DMS114 treated with DMSO at 0.1 percent for 48 hours (cell line): ENCODE results near the gene ITPR1.

Experiments used
- DNase-seq: peaks from one replicate; lab custom pipeline; 2025; ENCODE audit not compliant: unreplicated experiment; lab: John Stamatoyannopoulos, UW

The ITPR1 gene

GRCh38 chr3:4564928-4565586 is 71.9 kb downstream of the ITPR1 start:
- no peak for DNase-seq

GRCh38 chr3:4565809-4566501 is 72.8 kb downstream of the ITPR1 start:
- no peak for DNase-seq

GRCh38 chr3:4568841-4569240 is 75.7 kb downstream of the ITPR1 start:
- DNase-seq = no peak

GRCh38 chr3:4570840-4571621 is 77.9 kb downstream of the ITPR1 start:
- no peak for DNase-seq

GRCh38 chr3:4571690-4572334 is 78.7 kb downstream of the ITPR1 start:
- DNase-seq = no peak

GRCh38 chr3:4573153-4573552 is 80.0 kb downstream of the ITPR1 start:
- DNase-seq = no peak

- DNase-seq = no peak
Measured at GRCh38 chr3:4574426-4574965, 81.3 kb downstream of the ITPR1 start.

GRCh38 chr3:4575381-4575780 is 82.2 kb downstream of the ITPR1 start:
- DNase-seq = no peak

- DNase-seq = no peak
Measured at GRCh38 chr3:4577721-4578120, 84.6 kb downstream of the ITPR1 start.

GRCh38 chr3:4580346-4581123 is 87.4 kb downstream of the ITPR1 start:
- no peak for DNase-seq

- no peak for DNase-seq
Measured at GRCh38 chr3:4581124-4581424, 87.9 kb downstream of the ITPR1 start.

- no peak for DNase-seq
Measured at GRCh38 chr3:4581498-4581897, 88.3 kb downstream of the ITPR1 start.

GRCh38 chr3:4581920-4582611 is 88.9 kb downstream of the ITPR1 start:
- DNase-seq = no peak

GRCh38 chr3:4582624-4583023 is 89.5 kb downstream of the ITPR1 start:
- DNase-seq = no peak

GRCh38 chr3:4583416-4583815 is 90.3 kb downstream of the ITPR1 start:
- DNase-seq = no peak

- DNase-seq = no peak
Measured at GRCh38 chr3:4584456-4585249, 91.5 kb downstream of the ITPR1 start.

- no peak for DNase-seq
Measured at GRCh38 chr3:4586381-4586780, 93.2 kb downstream of the ITPR1 start.

GRCh38 chr3:4587061-4587837 is 94.1 kb downstream of the ITPR1 start:
- no peak for DNase-seq

- no peak for DNase-seq
Measured at GRCh38 chr3:4587838-4588105, 94.6 kb downstream of the ITPR1 start.
